Skeletal muscle satellite cell (primary cell): ENCODE results near the gene SAV1. TPM values are rescaled to one million over a fixed set of nuclear protein-coding genes. Genes with fewer than 3 reads are reported as not detected.
"Not testable (repeated sequence)": the region's sequence is repeated elsewhere in the genome, so short reads cannot be mapped to it uniquely, and the experiment has no call there.

Experiments
- H3K27me3 ChIP-seq: 2 replicates; pipeline ENCODE4 v1.7.0; 2013; ENCODE audit warnings: low read length; ENCODE audit not compliant: control insufficient read depth, insufficient read depth
- H3K36me3 ChIP-seq: 2 replicates; pipeline ENCODE4 v1.7.0; 2013; ENCODE audit warnings: mild to moderate bottlenecking, control low read depth, low read length; ENCODE audit not compliant: insufficient read depth
- H3K4me1 ChIP-seq: 2 replicates; pipeline ENCODE4 v1.7.0; 2013; ENCODE audit warnings: low read length; ENCODE audit not compliant: control insufficient read depth, insufficient read depth
- H3K4me2 ChIP-seq: 2 replicates; pipeline ENCODE4 v1.7.0; 2013; ENCODE audit warnings: mild to moderate bottlenecking, low read length
- H3K4me3 ChIP-seq: 2 replicates; pipeline ENCODE4 v1.7.0; 2013; ENCODE audit warnings: low read length
- H3K9ac ChIP-seq: 2 replicates; pipeline ENCODE4 v1.7.0; 2013; ENCODE audit warnings: mild to moderate bottlenecking, low read depth, low read length, moderate library complexity
- H3K9me3 ChIP-seq: replicated peaks from 2 replicates; pipeline ENCODE4 v1.7.0; 2013; ENCODE audit warnings: mild to moderate bottlenecking, control low read depth, low read length
- total RNA-seq: library from RNA; depleted of rRNA; stranded (reverse); fragments of >200 nt; gene quantifications from 2 replicates; pipeline ENCODE4 v1.2.3, GENCODE V29; 2012; rRNA removed

The SAV1 gene
- 11.4 and 15.2 TPM in 2 replicates for total RNA-seq

DNA sequence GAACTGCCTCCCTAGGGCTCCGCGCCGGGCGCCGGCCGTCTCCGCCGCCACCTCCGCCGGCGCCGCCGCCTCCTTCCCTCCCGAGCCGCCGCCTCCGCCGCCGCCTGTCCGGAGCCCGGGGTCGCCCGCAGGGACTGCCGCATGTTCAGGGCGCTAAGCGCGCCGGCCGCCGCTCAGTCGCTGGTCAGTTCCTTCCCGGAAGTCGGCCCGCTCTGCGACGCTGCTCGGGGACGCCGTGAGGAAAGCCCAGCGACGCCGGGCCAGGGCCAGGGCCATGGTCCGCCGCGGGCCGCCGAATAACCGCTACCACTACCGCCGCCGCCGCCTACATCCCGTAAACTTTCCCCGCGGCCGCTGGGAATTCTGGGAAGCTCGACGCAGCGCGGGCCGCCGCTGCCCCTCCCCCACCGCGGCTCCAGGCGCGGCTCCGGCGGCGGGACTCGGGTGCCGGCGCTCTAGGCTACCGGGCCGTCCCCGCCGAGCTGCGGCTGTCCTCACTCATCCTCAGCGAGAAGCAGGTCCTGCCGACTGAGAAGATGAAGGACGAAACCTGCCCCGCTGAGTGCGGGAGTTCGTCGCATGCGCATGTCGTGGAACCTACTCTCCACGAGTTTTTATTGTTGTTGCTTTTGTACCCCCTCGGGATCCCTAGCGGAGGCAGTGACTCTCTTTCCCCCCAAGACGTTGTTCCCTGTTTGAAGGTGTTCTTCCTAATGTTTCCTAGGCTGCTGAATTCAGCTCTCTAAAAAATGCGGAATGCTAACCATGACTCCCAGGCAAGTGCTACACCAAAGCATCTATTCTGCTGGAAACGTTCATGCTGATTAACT is at the start of gene SAV1:
TSS of gene SAV1 (minus strand) at position 311 of the 830 bp plus-strand sequence. CDS start 339 bp downstream, outside the sequence.
- Histone ChIP-seq H3K4me3 (peak within 1 kb of the TSS; percentile 77), H3K4me1 (peaks cover 12% of the 10 kb centered on the region), H3K4me2 (peak within 1 kb of the TSS; percentile 79), H3K36me3 (peaks cover 5% of the 10 kb centered on the region), H3K27me3 (no peaks in the 10 kb centered on the region), H3K9me3 (no peaks in the 10 kb centered on the region), H3K9ac (peak within 1 kb of the TSS; percentile 98)

DNA sequence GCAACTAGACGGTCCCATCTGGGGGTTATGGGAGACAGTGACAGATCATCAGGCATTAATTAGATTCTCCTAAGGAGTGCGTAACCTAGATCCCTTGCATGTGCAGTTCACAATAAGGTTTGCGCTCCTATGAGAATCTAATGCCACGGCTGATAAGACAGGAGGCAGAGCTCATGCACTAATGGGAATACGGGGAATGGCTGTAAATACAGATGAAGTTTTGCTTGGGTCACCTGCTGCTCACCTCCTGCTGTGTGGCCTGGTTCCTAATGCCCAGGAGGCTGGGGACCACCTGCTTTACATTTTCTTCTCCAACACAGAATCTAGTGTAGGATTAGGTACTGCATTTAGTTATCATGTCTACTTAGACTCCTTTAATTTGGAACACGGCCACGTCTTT is 49.7 kb upstream of the SAV1 start:
- Histone ChIP-seq H3K4me1 (no peaks in the 10 kb centered on the region), H3K4me3 (no peak overlapping the region), H3K9ac (no peak overlapping the region), H3K36me3 (peaks cover 7% of the 10 kb centered on the region), H3K27me3 (no peaks in the 10 kb centered on the region), H3K9me3 (no peaks in the 10 kb centered on the region), H3K4me2 (no peak overlapping the region)

DNA sequence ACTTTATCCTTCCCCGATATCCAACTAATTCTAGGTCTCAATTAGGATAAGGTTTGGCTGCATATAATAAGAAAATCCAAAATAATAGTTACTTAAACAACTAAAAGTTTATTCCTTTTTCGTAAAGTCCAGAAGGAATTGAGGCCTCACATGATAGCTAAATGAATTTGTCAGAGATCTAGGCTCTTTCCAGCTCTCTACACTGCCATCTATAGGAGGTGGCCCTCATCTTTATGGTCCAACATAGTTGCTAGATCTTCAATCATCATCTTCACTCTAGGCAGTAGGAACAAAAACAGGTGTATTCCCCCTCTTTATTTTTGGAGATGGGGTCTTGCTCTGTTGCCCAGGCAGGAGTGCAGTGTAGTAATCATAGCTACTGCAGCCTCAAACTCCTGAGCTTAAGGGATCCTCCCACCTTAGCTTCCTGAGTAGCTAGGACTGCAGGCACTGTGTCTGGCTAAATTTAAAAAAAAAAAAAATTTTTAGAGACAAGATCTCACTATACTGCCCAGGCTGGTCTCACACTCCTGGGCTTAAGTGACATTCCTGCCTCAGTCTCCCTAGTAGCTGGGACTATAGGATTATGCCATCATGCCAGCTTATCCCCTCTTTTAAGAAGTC is 46.5 kb upstream of the SAV1 start:
- Histone ChIP-seq H3K4me2 (no peak overlapping the region), H3K9me3 (no peaks in the 10 kb centered on the region), H3K36me3 (no peaks in the 10 kb centered on the region), H3K9ac (no peak overlapping the region), H3K4me1 (no peaks in the 10 kb centered on the region), H3K27me3 (no peaks in the 10 kb centered on the region), H3K4me3 (no peak overlapping the region)

DNA sequence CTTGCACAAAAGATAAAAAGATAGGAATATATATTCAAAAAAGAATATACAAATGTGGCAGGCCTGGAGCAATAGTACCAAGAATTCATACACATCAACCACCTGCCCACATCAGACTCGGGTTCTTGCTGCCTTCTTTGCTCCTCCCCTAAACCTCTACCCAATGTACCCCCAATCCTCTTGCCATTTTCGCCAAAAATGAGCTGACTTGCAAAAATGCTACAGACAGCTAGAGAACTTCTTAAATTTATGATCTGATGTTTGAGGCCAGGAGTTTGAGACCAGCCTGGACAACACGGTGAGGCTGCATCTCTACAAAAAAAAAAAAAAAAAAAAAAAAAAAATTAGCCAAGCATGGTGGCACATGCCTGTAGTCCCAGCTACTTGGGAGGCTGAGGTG is 42.9 kb upstream of the SAV1 start:
- Histone ChIP-seq H3K36me3 (no peaks in the 10 kb centered on the region), H3K4me1 (no peaks in the 10 kb centered on the region), H3K4me2 (no peak overlapping the region), H3K4me3 (no peak overlapping the region), H3K27me3 (no peaks in the 10 kb centered on the region), H3K9me3 (no peaks in the 10 kb centered on the region), H3K9ac (no peak overlapping the region)

DNA sequence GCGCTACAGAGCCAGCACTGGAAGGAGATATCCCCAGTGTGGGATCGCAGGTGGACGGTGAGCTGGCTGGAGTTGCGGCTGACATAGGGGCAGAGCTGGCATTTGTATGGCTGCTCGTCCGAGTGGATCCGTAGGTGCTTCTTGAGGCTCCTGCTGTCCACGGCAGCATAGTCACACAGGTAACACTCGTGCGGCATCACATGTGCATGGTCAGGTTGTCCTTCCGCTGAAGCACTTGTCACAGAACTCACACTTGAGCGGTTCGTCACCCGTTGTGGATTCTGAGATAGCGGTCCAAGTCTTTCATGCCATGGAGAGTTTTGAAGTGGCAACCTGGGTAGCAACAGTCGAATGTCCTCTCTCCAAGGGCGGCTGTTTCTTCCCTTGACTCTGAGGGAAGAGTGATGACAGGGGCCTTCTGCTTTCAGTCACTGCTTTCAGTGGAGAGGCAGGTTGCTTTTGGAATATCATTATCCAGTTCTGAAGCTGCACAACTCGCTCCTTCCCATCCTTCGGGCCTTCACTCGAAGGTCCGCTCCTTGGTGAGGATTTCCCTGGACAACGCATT is 37.0 kb upstream of the SAV1 start:
- Histone ChIP-seq H3K4me2 (no peak overlapping the region), H3K4me1 (no peaks in the 10 kb centered on the region), H3K27me3 (no peaks in the 10 kb centered on the region), H3K9me3 (no peaks in the 10 kb centered on the region), H3K9ac (no peak overlapping the region), H3K36me3 (no peaks in the 10 kb centered on the region), H3K4me3 (no peak overlapping the region)

- H3K9ac ChIP-seq: no peak overlapping the region
- H3K27me3 ChIP-seq: no peaks in the 10 kb centered on the region
- H3K4me2 ChIP-seq: no peak overlapping the region
- H3K4me3 ChIP-seq: no peak overlapping the region
- no peaks in the 10 kb centered on the region for H3K4me1 ChIP-seq
- H3K9me3 ChIP-seq: no peaks in the 10 kb centered on the region
- H3K36me3 ChIP-seq: no peaks in the 10 kb centered on the region
Observed at GRCh38 chr14:50704454-50705010, 36.4 kb upstream of the SAV1 start.

DNA sequence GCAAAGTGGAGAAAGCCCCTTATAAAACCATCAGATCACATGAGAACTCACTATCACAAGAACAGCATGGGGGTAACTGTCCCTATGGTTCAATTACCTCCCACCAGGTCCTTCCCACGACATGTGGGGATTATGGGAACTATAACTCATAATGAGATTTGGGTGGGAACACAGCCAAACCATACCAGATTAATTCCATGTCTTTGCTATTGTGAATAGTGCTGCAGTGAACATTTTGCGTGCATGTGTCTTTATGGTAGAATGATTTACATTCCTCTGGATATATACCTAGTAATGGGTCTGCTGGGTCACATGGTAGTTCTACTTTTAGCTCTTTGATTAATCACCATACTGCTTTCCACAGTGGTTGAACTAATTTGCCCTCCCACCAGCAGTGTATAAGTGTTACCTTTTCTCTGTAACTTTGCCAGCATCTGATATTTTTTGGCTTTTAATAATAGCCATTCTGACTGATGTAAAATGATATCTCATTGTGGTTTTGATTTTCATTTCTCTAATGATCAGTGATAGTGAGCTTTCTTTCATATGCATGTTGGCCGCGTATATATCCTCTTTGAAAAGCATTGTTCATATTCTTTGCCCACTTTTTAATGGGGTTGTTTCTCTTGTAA is 29.7 kb upstream of the SAV1 start:
- Histone ChIP-seq H3K4me3 (no peak overlapping the region), H3K4me2 (no peak overlapping the region), H3K9ac (no peak overlapping the region), H3K27me3 (no peaks in the 10 kb centered on the region), H3K9me3 (no peaks in the 10 kb centered on the region), H3K36me3 (no peaks in the 10 kb centered on the region), H3K4me1 (no peaks in the 10 kb centered on the region)

DNA sequence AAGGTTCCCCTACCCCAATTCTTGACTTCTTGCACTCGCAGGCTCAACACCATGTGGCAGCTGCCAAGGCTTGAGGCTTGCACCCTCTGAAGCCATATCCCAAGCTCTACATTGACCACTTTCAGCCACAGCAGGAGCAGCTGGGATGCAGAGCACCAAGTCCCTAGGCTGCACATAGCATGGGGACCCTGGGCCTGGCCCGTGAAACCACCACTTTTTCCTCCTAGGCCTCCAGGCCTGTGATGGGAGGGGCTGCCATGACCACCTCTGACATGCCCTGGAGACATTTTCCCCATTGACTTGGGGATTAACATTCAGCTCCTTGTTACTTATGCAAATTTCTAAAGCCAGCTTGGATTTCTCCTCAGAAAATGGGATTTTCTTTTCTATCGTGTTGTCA is 26.2 kb upstream of the SAV1 start:
- not testable (repeated sequence) for H3K4me1 ChIP-seq, H3K9me3 ChIP-seq

DNA sequence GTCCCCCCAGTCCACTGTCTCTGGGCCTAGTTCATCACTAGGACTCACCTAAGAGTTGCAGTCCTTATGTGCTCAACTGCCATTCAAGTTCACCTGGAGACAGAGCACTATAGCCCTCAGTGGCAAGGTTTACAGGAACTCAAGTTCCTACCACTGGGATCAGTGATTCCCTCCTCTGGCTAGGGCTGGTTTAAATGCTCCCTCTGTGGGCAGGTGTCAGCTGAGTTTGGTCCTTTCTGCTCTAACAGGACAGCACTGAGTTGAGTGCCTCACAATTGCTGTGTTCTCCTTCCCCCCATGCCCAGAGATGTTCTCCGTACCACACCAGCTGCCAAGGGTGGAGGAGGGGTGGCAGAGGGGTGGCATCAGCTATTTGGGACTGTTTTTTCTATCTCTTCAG is 20.8 kb upstream of the SAV1 start:
- no peak overlapping the region for H3K4me2 ChIP-seq
- H3K4me1 ChIP-seq: no peaks in the 10 kb centered on the region
- no peak overlapping the region for H3K9ac ChIP-seq
- no peaks in the 10 kb centered on the region for H3K36me3 ChIP-seq
- H3K4me3 ChIP-seq: no peak overlapping the region
- no peaks in the 10 kb centered on the region for H3K9me3 ChIP-seq
- no peaks in the 10 kb centered on the region for H3K27me3 ChIP-seq

More for the DNA sequence above, 26.2 kb upstream of the SAV1 start:
- H3K4me2 ChIP-seq, H3K36me3 ChIP-seq, H3K9ac ChIP-seq, H3K27me3 ChIP-seq, H3K4me3 ChIP-seq: not testable (repeated sequence)

- H3K36me3 ChIP-seq: no peaks in the 10 kb centered on the region
- H3K27me3 ChIP-seq: no peaks in the 10 kb centered on the region
- H3K9me3 ChIP-seq: no peaks in the 10 kb centered on the region
- H3K4me1 ChIP-seq: peaks cover 38% of the 10 kb centered on the region
- no peak overlapping the region for H3K9ac ChIP-seq
- no peak overlapping the region for H3K4me2 ChIP-seq
- no peak overlapping the region for H3K4me3 ChIP-seq
Observed at GRCh38 chr14:50679674-50680073, 11.6 kb upstream of the SAV1 start.

DNA sequence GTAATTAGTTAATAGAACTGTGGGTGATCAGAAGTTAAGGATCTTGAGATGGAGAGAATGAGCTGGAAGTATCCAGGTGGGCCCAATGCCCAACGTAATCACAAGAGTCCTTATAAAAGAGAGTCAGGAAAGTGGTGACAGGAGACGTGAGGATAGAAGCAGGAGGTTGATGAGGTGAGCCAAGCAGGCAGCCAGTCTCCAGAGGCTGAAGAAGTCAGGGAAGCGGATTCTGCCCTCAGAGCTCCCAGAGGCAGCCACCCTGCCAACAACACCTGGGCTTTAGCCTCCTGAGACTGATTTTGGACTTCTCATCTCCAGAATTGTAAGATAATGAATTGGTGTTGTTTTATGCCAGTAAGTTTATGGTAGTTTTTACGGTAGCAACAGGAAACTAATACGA is 10.1 kb upstream of the SAV1 start:
- no peaks in the 10 kb centered on the region for H3K9me3 ChIP-seq
- peaks cover 38% of the 10 kb centered on the region for H3K4me1 ChIP-seq
- no peaks in the 10 kb centered on the region for H3K36me3 ChIP-seq
- H3K4me2 ChIP-seq: peak overlapping the region; percentile 76
- H3K27me3 ChIP-seq: no peaks in the 10 kb centered on the region
- H3K9ac ChIP-seq: peak overlapping the region; percentile 58
- peak overlapping the region; percentile 32 for H3K4me3 ChIP-seq
